ENCODE data around the gene VSX2. TPM values are rescaled to one million over a fixed set of nuclear protein-coding genes. Genes with fewer than 3 reads are reported as not detected.

VSX2 gene
- total and polyA plus RNA-seq, 2 experiments from 2014 or later, result 0.49 to 0.52 TPM

DNA sequence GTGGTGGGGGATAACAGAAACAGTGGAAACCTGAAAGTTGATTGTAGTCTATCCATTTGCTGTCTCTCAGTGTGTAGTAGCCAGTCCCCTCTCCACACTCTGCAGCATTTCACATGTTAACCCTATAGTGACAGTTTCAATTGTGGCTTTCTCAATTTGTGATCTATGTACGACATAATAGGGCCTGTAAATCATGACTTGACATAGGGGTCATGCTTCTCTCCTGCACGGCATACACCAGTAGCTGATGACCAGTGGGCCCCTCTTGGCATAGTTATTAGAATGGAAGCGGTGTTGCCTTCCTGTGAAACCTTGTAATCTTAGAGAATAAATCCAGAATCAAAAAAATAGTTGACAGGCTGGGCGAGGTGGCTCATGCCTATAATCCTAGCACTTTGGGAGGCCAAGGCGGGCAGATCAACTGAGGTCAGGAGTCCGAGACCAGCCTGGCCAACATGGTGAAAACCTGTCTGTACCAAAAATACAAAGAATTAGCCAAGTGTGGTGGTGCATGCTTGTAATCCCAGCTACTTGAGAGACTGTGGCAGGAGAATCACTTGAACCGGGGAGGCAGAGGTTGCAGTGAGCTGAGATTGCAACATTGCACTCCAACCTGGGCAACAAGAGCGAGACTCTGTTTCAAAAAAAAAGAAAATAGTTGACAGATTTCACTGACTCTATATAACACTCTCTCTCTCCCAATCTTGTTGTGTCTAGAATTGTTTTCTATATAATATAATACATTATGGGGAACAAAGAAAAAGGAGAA, 44.6 kb upstream of the VSX2 start (continued):
- TF ChIP-seq ZNF462 (CRISPR knock-in tag; IDR thresholded peaks at IDR 0.05), result no peak
- no peak for TF ChIP-seq REST (IDR thresholded peaks at IDR 0.05; ENCODE audit: unreplicated experiment)
- TF ChIP-seq EZH2phosphoT487 (IDR thresholded peaks at IDR 0.05; ENCODE audit: unreplicated experiment), result no peak

- Histone ChIP-seq H3K36me3 (ENCODE audit: insufficient read depth) (peaks cover 6% of the 10 kb centered on the region; the same call in 1 of the 2 replicates), H3K79me2 (replicated peaks; ENCODE audit: insufficient read depth) (no peaks in the 10 kb centered on the region), H3K27me3 (ENCODE audit: insufficient read depth) (no peaks in the 10 kb centered on the region), H3K9me2 (ENCODE audit: insufficient read depth) (no peaks in the 10 kb centered on the region), H3K4me2 (no peak overlapping the region), H3F3A (replicated peaks; ENCODE audit: low read depth) (no peaks in the 10 kb centered on the region), H3K4me3 (no peak overlapping the region), H3K27ac (ENCODE audit: low read depth) (no peak overlapping the region), H2AFZ (no peak overlapping the region), H3K4me1 (ENCODE audit: insufficient read depth) (no peaks in the 10 kb centered on the region), H4K20me1 (replicated peaks; ENCODE audit: insufficient read depth) (no peaks in the 10 kb centered on the region)
- no peaks in the 10 kb centered on the region for H3K4me1 Mint-ChIP-seq
- H3K36me3 Mint-ChIP-seq (ENCODE audit: low read depth), result 0 out of 3 replicates have a peak, but pooled peaks cover 6% of the 10 kb centered on the region
- H3K4me3 Mint-ChIP-seq, result no peak overlapping the region
- no peak for DNase-seq (ENCODE audit: low spot score)
- peaks cover 2% of the 10 kb centered on the region for H3K27me3 Mint-ChIP-seq (ENCODE audit: insufficient read depth, low read depth, poor library complexity)
- ATAC-seq, result no peak
- no peaks in the 10 kb centered on the region for H3K9me3 Mint-ChIP-seq
- H3K27ac Mint-ChIP-seq, result no peak overlapping the region
- TF ChIP-seq ZNF331 (CRISPR knock-in tag; IDR thresholded peaks at IDR 0.05; ENCODE audit: low read depth), result no peak
- no peak for TF ChIP-seq CTCF (conservative IDR thresholded peaks at IDR 0.05; ENCODE audit: low read depth in 2 of 2)
Measured at GRCh38 chr14:74195623-74196022, 43.6 kb upstream of the VSX2 start.
